Prostate gland (tissue), 2 donors: ENCODE results near the gene RARA.

Source experiments
- CTCF ChIP-seq, 4 experiments: fragments of 200-600 bp in 2 of 4; fragments of 450-650 bp in 2 of 4; sonication (generic) in 2 of 4; IDR thresholded peaks; 1 replicate in 3 of 4; 2 replicates in 1 of 4; pipeline ENCODE4 v1.5.1; 2016 to 2019; ENCODE audit warnings: antibody characterized with exemption in 4 of 4, mild to moderate bottlenecking in 2 of 4, moderate library complexity in 2 of 4
- POLR2A ChIP-seq: fragments of 450-650 bp; IDR thresholded peaks from one replicate; pipeline ENCODE4 v1.6.1; 2016; ENCODE audit warnings: antibody characterized with exemption, mild to moderate bottlenecking
- POLR2AphosphoS5 ChIP-seq: sonication (generic); formaldehyde crosslinking; IDR thresholded peaks from one replicate; pipeline ENCODE4 v1.6.1; 2017; ENCODE audit warnings: antibody characterized with exemption

- TF ChIP-seq POLR2A (no peak), CTCF (IDR thresholded peaks at IDR 0.05) (no peak), POLR2AphosphoS5 (no peak)
Measured at GRCh38 chr17:40315206-40315605, 6.2 kb downstream of the RARA start.
